ENCODE results near the gene GCN1. TPM values are rescaled to one million over a fixed set of nuclear protein-coding genes. Genes with fewer than 3 reads are reported as not detected.

The GCN1 gene
- total and polyA plus RNA-seq, 7 experiments from 2014 or later: 20.3 to 142 (median 122) TPM

GRCh38 chr12:120186654-120187053 is 7.9 kb downstream of the GCN1 start:
- H3K27ac ChIP-seq (ENCODE audit: low read depth, low read length): no peak overlapping the region
- ATAC-seq (no peak), DNase-seq (no peak)
- H3K4me1 ChIP-seq (ENCODE audit: control insufficient read depth in 2 of 2, insufficient read depth in 2 of 2, low read length in 2 of 2): no peaks in the 10 kb centered on the region
- POLR2A ChIA-PET: interaction anchor here (1.1 to 1.2 kb wide), 2 partner anchors 12 to 16 kb away, joined by 3 to 8 read pairs; no protein-coding TSS in a partner anchor
- H3K4me3 ChIP-seq (ENCODE audit: low read length): no peak overlapping the region
- CTCF ChIA-PET: no interaction called here
- no peaks in the 10 kb centered on the region for H3K27me3 ChIP-seq (ENCODE audit: control insufficient read depth in 2 of 2, insufficient read depth in 2 of 2, low read length in 2 of 2)
- intact Hi-C loops (cut with micrococcal nuclease): no loop called here
- H3K27ac Mint-ChIP-seq: peak overlapping the region in 1 of 9 donors; percentile 7
- no peak overlapping the region for H3K4me3 Mint-ChIP-seq
- peaks cover 10 to 35% (median 20%) of the 10 kb centered on the region in 7 donors for H3K4me1 Mint-ChIP-seq
- H3K9me3 ChIP-seq (ENCODE audit: control insufficient read depth in 2 of 3, low read length in 3 of 3): no peaks in the 10 kb centered on the region
- peaks cover 5 to 87% (median 18%) of the 10 kb centered on the region in 3 experiments for H3K36me3 ChIP-seq (ENCODE audit: control insufficient read depth in 2 of 3, insufficient read depth in 3 of 3, low read length in 3 of 3)
- H3K27me3 Mint-ChIP-seq: no peaks in the 10 kb centered on the region
- peaks cover 0 to 1% (median 0%) of the 10 kb centered on the region in 11 donors for H3K9me3 Mint-ChIP-seq
- peaks cover 6 to 40% (median 23%) of the 10 kb centered on the region in 5 donors for H3K36me3 Mint-ChIP-seq

DNA sequence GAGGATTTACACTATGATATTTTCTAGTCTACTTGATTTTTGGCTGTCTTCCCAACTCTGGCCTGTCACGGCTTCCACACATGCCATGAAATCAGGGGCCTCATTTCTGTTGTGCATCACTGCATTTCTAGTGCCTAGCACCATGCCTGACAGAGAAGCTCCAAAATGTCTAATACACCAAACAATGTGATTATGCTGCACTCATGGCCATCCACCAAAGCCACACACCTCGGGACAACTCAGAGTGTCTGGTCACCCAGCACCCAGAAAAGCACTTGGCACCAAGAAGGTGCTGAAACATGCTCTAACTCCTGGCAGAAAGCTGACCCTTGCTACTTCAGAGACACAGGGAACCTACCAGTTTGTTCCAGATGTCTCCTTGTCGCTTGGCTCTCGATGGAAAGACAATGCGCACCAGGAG is 11.3 kb downstream of the GCN1 start:
- no peak overlapping the region for H3K4me3 Mint-ChIP-seq
- Histone ChIP-seq H3K36me3 (ENCODE audit: control insufficient read depth in 2 of 3, insufficient read depth in 3 of 3, low read length in 3 of 3) (peaks cover 5 to 87% (median 23%) of the 10 kb centered on the region in 3 experiments), H3K4me1 (ENCODE audit: control insufficient read depth in 2 of 2, insufficient read depth in 2 of 2, low read length in 2 of 2) (no peaks in the 10 kb centered on the region), H3K9me3 (ENCODE audit: control insufficient read depth in 2 of 3, low read length in 3 of 3) (no peaks in the 10 kb centered on the region), H3K27ac (ENCODE audit: low read depth, low read length) (no peak overlapping the region), H3K27me3 (ENCODE audit: control insufficient read depth in 2 of 2, insufficient read depth in 2 of 2, low read length in 2 of 2) (no peaks in the 10 kb centered on the region), H3K4me3 (ENCODE audit: low read length) (no peak overlapping the region)
- no peak for DNase-seq
- peaks cover 0 to 1% (median 0%) of the 10 kb centered on the region in 11 donors for H3K9me3 Mint-ChIP-seq
- H3K27ac Mint-ChIP-seq: no peak overlapping the region
- H3K36me3 Mint-ChIP-seq: peaks cover 6 to 45% (median 29%) of the 10 kb centered on the region in 5 donors
- no peak for ATAC-seq
- POLR2A ChIA-PET: interaction anchor here (0.6 kb wide), 1 partner anchor 79 kb away, joined by 3 read pairs; no protein-coding TSS in a partner anchor
- CTCF ChIA-PET: no interaction called here
- no peaks in the 10 kb centered on the region for H3K27me3 Mint-ChIP-seq
- H3K4me1 Mint-ChIP-seq: peaks cover 7 to 23% (median 16%) of the 10 kb centered on the region in 7 donors
- intact Hi-C loops (cut with micrococcal nuclease): no loop called here

GRCh38 chr12:120181991-120182631 is 12.4 kb downstream of the GCN1 start:
- ATAC-seq (no peak), DNase-seq (no peak)
- no peak overlapping the region for H3K4me3 ChIP-seq (ENCODE audit: low read length)
- no peaks in the 10 kb centered on the region for H3K27me3 ChIP-seq (ENCODE audit: control insufficient read depth in 2 of 2, insufficient read depth in 2 of 2, low read length in 2 of 2)
- POLR2A ChIA-PET: no interaction called here
- H3K36me3 ChIP-seq (ENCODE audit: control insufficient read depth in 2 of 3, insufficient read depth in 3 of 3, low read length in 3 of 3): peaks cover 15 to 87% (median 29%) of the 10 kb centered on the region in 3 experiments
- peaks cover 0 to 1% (median 0%) of the 10 kb centered on the region in 11 donors for H3K9me3 Mint-ChIP-seq
- H3K9me3 ChIP-seq (ENCODE audit: control insufficient read depth in 2 of 3, low read length in 3 of 3): no peaks in the 10 kb centered on the region
- H3K4me1 ChIP-seq (ENCODE audit: control insufficient read depth in 2 of 2, insufficient read depth in 2 of 2, low read length in 2 of 2): no peaks in the 10 kb centered on the region
- peaks cover 10 to 57% (median 39%) of the 10 kb centered on the region in 5 donors for H3K36me3 Mint-ChIP-seq
- intact Hi-C loops (cut with micrococcal nuclease): no loop called here
- no peaks in the 10 kb centered on the region for H3K27me3 Mint-ChIP-seq
- H3K4me3 Mint-ChIP-seq: no peak overlapping the region
- peak overlapping the region in 1 of 9 donors; percentile 77 for H3K27ac Mint-ChIP-seq
- no peak overlapping the region for H3K27ac ChIP-seq (ENCODE audit: low read depth, low read length)
- peaks cover 7 to 23% (median 16%) of the 10 kb centered on the region in 7 donors for H3K4me1 Mint-ChIP-seq
- CTCF ChIA-PET: no interaction called here

GRCh38 chr12:120180975-120181374 is 13.5 kb downstream of the GCN1 start:
- no peak for DNase-seq
- CTCF ChIA-PET: no interaction called here
- peaks cover 15 to 60% (median 35%) of the 10 kb centered on the region in 5 donors for H3K36me3 Mint-ChIP-seq
- POLR2A ChIA-PET: no interaction called here
- no peak overlapping the region for H3K4me3 Mint-ChIP-seq
- no peaks in the 10 kb centered on the region for H3K27me3 Mint-ChIP-seq
- peaks cover 2 to 12% (median 11%) of the 10 kb centered on the region in 7 donors for H3K4me1 Mint-ChIP-seq
- Histone ChIP-seq H3K4me1 (ENCODE audit: control insufficient read depth in 2 of 2, insufficient read depth in 2 of 2, low read length in 2 of 2) (no peaks in the 10 kb centered on the region), H3K9me3 (ENCODE audit: control insufficient read depth in 2 of 3, low read length in 3 of 3) (no peaks in the 10 kb centered on the region), H3K27me3 (ENCODE audit: control insufficient read depth in 2 of 2, insufficient read depth in 2 of 2, low read length in 2 of 2) (no peaks in the 10 kb centered on the region), H3K27ac (ENCODE audit: low read depth, low read length) (no peak overlapping the region), H3K4me3 (ENCODE audit: low read length) (no peak overlapping the region), H3K36me3 (ENCODE audit: control insufficient read depth in 2 of 3, insufficient read depth in 3 of 3, low read length in 3 of 3) (peaks cover 23 to 87% (median 24%) of the 10 kb centered on the region in 3 experiments)
- no peak for ATAC-seq
- no peaks in the 10 kb centered on the region for H3K9me3 Mint-ChIP-seq
- no peak overlapping the region for H3K27ac Mint-ChIP-seq
- intact Hi-C loops (cut with micrococcal nuclease): no loop called here

DNA sequence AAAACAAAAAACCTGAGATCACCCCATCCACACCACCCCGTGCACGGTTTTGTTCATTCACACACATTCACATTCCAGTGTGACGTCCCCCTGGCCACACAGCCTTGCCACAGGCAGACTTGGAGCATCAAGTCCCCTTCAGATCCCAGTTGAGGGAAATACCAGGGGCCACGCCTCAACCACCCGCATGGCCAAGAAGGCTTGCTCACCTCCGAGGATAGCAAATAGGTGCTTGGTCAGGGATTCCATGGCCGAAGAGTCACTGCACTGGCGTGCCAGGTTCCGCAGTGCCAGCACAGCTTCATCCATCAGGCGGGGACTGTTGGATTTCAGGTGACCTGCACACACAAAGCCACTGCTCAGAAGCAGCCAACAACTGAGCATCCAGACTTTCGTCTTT is 19.0 kb downstream of the GCN1 start:
- POLR2A ChIA-PET: interaction anchor here (1.3 kb wide), 1 partner anchor 25 kb away, joined by 5 read pairs; the partner anchor contains the start of gene RPLP0

GRCh38 chr12:120175062-120175461 is 19.5 kb downstream of the GCN1 start:
- H3K27ac ChIP-seq (ENCODE audit: low read depth, low read length): no peak overlapping the region
- no peaks in the 10 kb centered on the region for H3K4me1 ChIP-seq (ENCODE audit: control insufficient read depth in 2 of 2, insufficient read depth in 2 of 2, low read length in 2 of 2)
- Mint-ChIP-seq H3K9me3 (no peaks in the 10 kb centered on the region), H3K36me3 (peaks cover 13 to 64% (median 34%) of the 10 kb centered on the region in 5 donors), H3K4me1 (peaks cover 0 to 1% (median 0%) of the 10 kb centered on the region in 7 donors), H3K27ac (no peak overlapping the region), H3K27me3 (no peaks in the 10 kb centered on the region), H3K4me3 (no peak overlapping the region)
- DNase-seq: no peak
- H3K36me3 ChIP-seq (ENCODE audit: control insufficient read depth in 2 of 3, insufficient read depth in 3 of 3, low read length in 3 of 3): peaks cover 34 to 94% (median 38%) of the 10 kb centered on the region in 3 experiments
- ATAC-seq: no peak
- intact Hi-C loops (cut with micrococcal nuclease): no loop called here
- H3K9me3 ChIP-seq (ENCODE audit: control insufficient read depth in 2 of 3, low read length in 3 of 3): no peaks in the 10 kb centered on the region
- POLR2A ChIA-PET: interaction anchor here (0.7 kb wide), 1 partner anchor 12 kb away, joined by 3 read pairs; no protein-coding TSS in a partner anchor
- CTCF ChIA-PET: no interaction called here
- H3K4me3 ChIP-seq (ENCODE audit: low read length): no peak overlapping the region
- H3K27me3 ChIP-seq (ENCODE audit: control insufficient read depth in 2 of 2, insufficient read depth in 2 of 2, low read length in 2 of 2): no peaks in the 10 kb centered on the region

More for the DNA sequence above, 19.0 kb downstream of the GCN1 start:
- H3K36me3 ChIP-seq (ENCODE audit: control insufficient read depth in 2 of 3, insufficient read depth in 3 of 3, low read length in 3 of 3): peaks cover 30 to 89% (median 34%) of the 10 kb centered on the region in 3 experiments
- no peak overlapping the region for H3K27ac ChIP-seq (ENCODE audit: low read depth, low read length)
- DNase-seq (no peak), ATAC-seq (no peak)
- no peaks in the 10 kb centered on the region for H3K9me3 Mint-ChIP-seq
- CTCF ChIA-PET: no interaction called here
- peaks cover 13 to 61% (median 34%) of the 10 kb centered on the region in 5 donors for H3K36me3 Mint-ChIP-seq
- intact Hi-C loops (cut with micrococcal nuclease): no loop called here
- no peak overlapping the region for H3K4me3 Mint-ChIP-seq
- H3K4me3 ChIP-seq (ENCODE audit: low read length): no peak overlapping the region
- H3K9me3 ChIP-seq (ENCODE audit: control insufficient read depth in 2 of 3, low read length in 3 of 3): no peaks in the 10 kb centered on the region
- no peak overlapping the region for H3K27ac Mint-ChIP-seq
- H3K4me1 ChIP-seq (ENCODE audit: control insufficient read depth in 2 of 2, insufficient read depth in 2 of 2, low read length in 2 of 2): no peaks in the 10 kb centered on the region
- H3K27me3 ChIP-seq (ENCODE audit: control insufficient read depth in 2 of 2, insufficient read depth in 2 of 2, low read length in 2 of 2): no peaks in the 10 kb centered on the region
- H3K4me1 Mint-ChIP-seq: peaks cover 0 to 1% (median 0%) of the 10 kb centered on the region in 7 donors
- H3K27me3 Mint-ChIP-seq: no peaks in the 10 kb centered on the region
